HCT116 (cell line): ENCODE measurements around the gene PRKG1. TPM values are rescaled to one million over a fixed set of nuclear protein-coding genes. Genes with fewer than 3 reads are reported as not detected.

Source experiments
- ATAC-seq: fragments of 200-7000 bp; cut with Tn5 transposase; 2 replicates; pipeline ENCODE4 v1.9.1; 2020; ENCODE audit warnings: mild to moderate bottlenecking, moderate library complexity
- BruUV-seq: library from RNA; stranded (reverse); fragments of 400-500 nt; replicated peaks from 2 replicates; lab custom pipeline; 2021; lab: Mats Ljungman, UMichigan
- CTCF ChIA-PET: fragments of 300-600 bp; sonication (Branson Sonifier 250); formaldehyde crosslinking; loops from one replicate; lab custom pipeline; 2021; ENCODE audit warnings: antibody characterized with exemption; lab: Charles Lee
- POLR2A ChIA-PET: fragments of 300-600, 350-600 bp; sonication (Branson Sonifier 250); formaldehyde crosslinking; loops from one replicate; lab custom pipeline; 2021; ENCODE audit warnings: antibody characterized with exemption; lab: Charles Lee
- RAD21 ChIA-PET, 2 experiments: fragments of 300-600 bp; sonication (Branson Sonifier 250); formaldehyde crosslinking; loops; one replicate each; lab custom pipeline; 2023; ENCODE audit warnings: low total read pairs in 2 of 2; ENCODE audit not compliant: uncharacterized antibody in 2 of 2, unreplicated experiment in 2 of 2, low non-redundant PET in 1 of 2; lab: Charles Lee
- DNase-seq: peaks from one replicate; pipeline ENCODE4 v3.0.0-alpha.2; 2010; ENCODE audit warnings: low read depth, low spot score
- H2AFZ ChIP-seq: fragments of 200-600 bp; shearing (Covaris generic), sonication (generic); 2 replicates; pipeline ENCODE4 v1.6.1; 2017; ENCODE audit warnings: low read depth, mixed run types, mixed read lengths, antibody characterized with exemption, low read length; ENCODE audit not compliant: poor library complexity, severe bottlenecking
- H3K27ac ChIP-seq: 2 replicates; pipeline ENCODE4 v1.5.1; 2012; ENCODE audit warnings: low read depth, low read length
- H3K27me3 ChIP-seq: fragments of 200-600 bp; sonication (generic); 2 replicates; pipeline ENCODE4 v1.6.1; 2016; ENCODE audit warnings: mixed run types, low read length, mixed read lengths; ENCODE audit not compliant: insufficient read depth
- H3K36me3 ChIP-seq, 2 experiments: fragments of 200-500 bp in 1 of 2; fragments of 200-600 bp in 1 of 2; sonication (Bioruptor generic) in 1 of 2; sonication (generic) in 1 of 2; 2 replicates each; pipeline versions ENCODE4 v1.5.1 to v1.6.1; 2014 to 2016; ENCODE audit warnings: low read length in 2 of 2, inconsistent platforms in 1 of 2, mixed read lengths in 1 of 2, mixed run types in 1 of 2; ENCODE audit not compliant: insufficient read depth in 2 of 2, control insufficient read depth in 1 of 2
- H3K4me1 ChIP-seq, 2 experiments: fragments of 200-600 bp in 1 of 2; sonication (generic) in 1 of 2; 2 replicates each; pipeline versions ENCODE4 v1.5.1 to v1.6.1; 2012 to 2017; ENCODE audit warnings: low read length in 2 of 2, inconsistent platforms in 1 of 2, mild to moderate bottlenecking in 1 of 2, mixed read lengths in 1 of 2, mixed run types in 1 of 2, moderate library complexity in 1 of 2; ENCODE audit not compliant: insufficient read depth in 2 of 2, control insufficient read depth in 1 of 2
- H3K4me2 ChIP-seq: fragments of 200-600 bp; sonication (generic); 2 replicates; pipeline ENCODE4 v1.6.1; 2017; ENCODE audit warnings: mixed run types, low read length, mixed read lengths
- H3K4me3 ChIP-seq, 2 experiments: fragments of 200-600 bp in 1 of 2; sonication (generic) in 1 of 2; replicated peaks in 1 of 2; 2 replicates each; pipeline ENCODE4 v1.5.1; 2011 to 2016; ENCODE audit warnings: low read length in 2 of 2, control low read depth in 1 of 2, low read depth in 1 of 2, mild to moderate bottlenecking in 1 of 2, mixed read lengths in 1 of 2, mixed run types in 1 of 2
- H3K79me2 ChIP-seq: fragments of 200-600 bp; sonication (generic); 2 replicates; pipeline ENCODE4 v1.6.1; 2017; ENCODE audit warnings: mild to moderate bottlenecking, mixed run types, low read length, moderate library complexity, mixed read lengths; ENCODE audit not compliant: insufficient read depth
- H3K9ac ChIP-seq: fragments of 200-600 bp; sonication (generic); 2 replicates; pipeline ENCODE4 v1.6.1; 2016; ENCODE audit warnings: low read length, mixed read lengths
- H3K9me2 ChIP-seq: fragments of 200-600 bp; sonication (generic), shearing (Covaris generic); 2 replicates; pipeline ENCODE4 v1.6.1; 2017; ENCODE audit warnings: mixed run types, mild to moderate bottlenecking, moderate library complexity; ENCODE audit not compliant: insufficient read depth
- H3K9me3 ChIP-seq, 2 experiments: fragments of 200-500 bp in 1 of 2; fragments of 200-600 bp in 1 of 2; sonication (Bioruptor generic) in 1 of 2; sonication (generic) in 1 of 2; 2 replicates each; pipeline ENCODE4 v1.6.1; 2014 to 2017; ENCODE audit warnings: low read length in 2 of 2, mixed read lengths in 2 of 2, inconsistent platforms in 1 of 2, low read depth in 1 of 2, mild to moderate bottlenecking in 1 of 2, mixed run types in 1 of 2, moderate library complexity in 1 of 2; ENCODE audit not compliant: control insufficient read depth in 1 of 2, insufficient read depth in 1 of 2
- H4K20me1 ChIP-seq: fragments of 200-600 bp; sonication (generic), shearing (Covaris generic); 2 replicates; pipeline ENCODE4 v1.6.1; 2017; ENCODE audit warnings: mixed run types, mild to moderate bottlenecking, moderate library complexity; ENCODE audit not compliant: insufficient read depth
- ELF1 ChIP-seq: IDR thresholded peaks from 2 replicates; pipeline ENCODE4 v1.6.1; 2012; ENCODE audit warnings: low read depth, borderline replicate concordance
- FOSL1 ChIP-seq: IDR thresholded peaks from 2 replicates; pipeline ENCODE4 v1.6.1; 2012; ENCODE audit warnings: low read depth
- JUND ChIP-seq: IDR thresholded peaks from 2 replicates; pipeline ENCODE4 v1.6.1; 2012
- POLR2A ChIP-seq: IDR thresholded peaks from 2 replicates; pipeline ENCODE4 v1.7.0; 2011; ENCODE audit warnings: borderline replicate concordance; ENCODE audit not compliant: insufficient read depth, insufficient read length; ENCODE audit errors: extremely low read depth
- POLR2AphosphoS5 ChIP-seq: IDR thresholded peaks from 2 replicates; pipeline ENCODE4 v1.6.1; 2011; ENCODE audit warnings: mild to moderate bottlenecking, low read depth, low read length, moderate library complexity
- RAD21 ChIP-seq: IDR thresholded peaks from 2 replicates; pipeline ENCODE4 v1.6.1; 2012; ENCODE audit warnings: low read depth, mild to moderate bottlenecking
- SRF ChIP-seq: IDR thresholded peaks from 2 replicates; pipeline ENCODE4 v1.6.1; 2012; ENCODE audit warnings: low read depth
- YY1 ChIP-seq: IDR thresholded peaks from 2 replicates; pipeline ENCODE4 v1.6.1; 2011; ENCODE audit warnings: low read length, low read depth, moderate library complexity, mild to moderate bottlenecking; ENCODE audit not compliant: insufficient replicate concordance; ENCODE audit errors: extremely low read depth
- ZFX ChIP-seq: fragments of 450-650 bp; IDR thresholded peaks from 2 replicates; pipeline ENCODE4 v1.6.1; 2017
- intact Hi-C: fragments of 100-400 bp; cut with micrococcal nuclease; formaldehyde crosslinking; loops from 2 replicates; pipeline ENCODE4 v1.10.0; 2022
- total RNA-seq: library from RNA; stranded (reverse); gene quantifications from one replicate; pipeline ENCODE4 v1.2.1, GENCODE V29; 2021; ENCODE audit not compliant: unreplicated experiment
- TF ChIP-seq, protein P1 (sequence below): IDR thresholded peaks from 2 replicates; pipeline ENCODE4 v1.6.1; 2012
- TF ChIP-seq, protein P2 (sequence below): IDR thresholded peaks from 2 replicates; pipeline ENCODE4 v1.6.1; 2012
- TF ChIP-seq, protein P3 (sequence below): IDR thresholded peaks from 2 replicates; pipeline ENCODE4 v1.6.1; 2011; ENCODE audit warnings: mild to moderate bottlenecking, low read length, moderate library complexity; ENCODE audit not compliant: insufficient replicate concordance; ENCODE audit errors: extremely low read depth

Gene PRKG1
- total RNA-seq, 1 experiment from 2014 or later, result 1.4 TPM

DNA sequence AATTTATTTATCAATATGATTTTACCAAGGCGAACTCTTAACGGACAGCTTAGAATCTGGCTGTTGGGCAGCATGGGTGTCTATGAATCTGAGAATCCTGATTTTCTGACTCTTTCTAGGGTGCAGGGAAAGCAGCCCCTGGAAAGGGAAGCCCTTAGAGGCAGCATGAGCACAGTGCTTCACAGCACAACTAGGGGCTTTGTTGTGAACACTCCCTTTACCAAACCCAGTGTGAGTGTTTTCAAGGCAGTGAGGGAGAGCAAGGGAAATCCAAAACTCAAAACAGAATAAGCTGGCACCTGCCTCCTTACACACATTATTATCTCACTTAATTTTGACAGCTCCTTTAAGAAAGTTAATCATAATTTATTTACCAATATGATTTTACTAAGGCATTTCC, 741.4 kb downstream of the PRKG1 start:
- POLR2A ChIA-PET, result no interaction called here
- TF ChIP-seq FOSL1 (no peak), YY1 (no peak), SRF (no peak), POLR2AphosphoS5 (no peak), POLR2A (no peak), JUND (no peak), ELF1 (no peak), ZFX (no peak), RAD21 (no peak)
- TF ChIP-seq, protein P1, sequence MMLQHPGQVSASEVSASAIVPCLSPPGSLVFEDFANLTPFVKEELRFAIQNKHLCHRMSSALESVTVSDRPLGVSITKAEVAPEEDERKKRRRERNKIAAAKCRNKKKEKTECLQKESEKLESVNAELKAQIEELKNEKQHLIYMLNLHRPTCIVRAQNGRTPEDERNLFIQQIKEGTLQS, result no peak
- TF ChIP-seq, protein P2, sequence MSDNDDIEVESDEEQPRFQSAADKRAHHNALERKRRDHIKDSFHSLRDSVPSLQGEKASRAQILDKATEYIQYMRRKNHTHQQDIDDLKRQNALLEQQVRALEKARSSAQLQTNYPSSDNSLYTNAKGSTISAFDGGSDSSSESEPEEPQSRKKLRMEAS, result no peak
- TF ChIP-seq, protein P3, sequence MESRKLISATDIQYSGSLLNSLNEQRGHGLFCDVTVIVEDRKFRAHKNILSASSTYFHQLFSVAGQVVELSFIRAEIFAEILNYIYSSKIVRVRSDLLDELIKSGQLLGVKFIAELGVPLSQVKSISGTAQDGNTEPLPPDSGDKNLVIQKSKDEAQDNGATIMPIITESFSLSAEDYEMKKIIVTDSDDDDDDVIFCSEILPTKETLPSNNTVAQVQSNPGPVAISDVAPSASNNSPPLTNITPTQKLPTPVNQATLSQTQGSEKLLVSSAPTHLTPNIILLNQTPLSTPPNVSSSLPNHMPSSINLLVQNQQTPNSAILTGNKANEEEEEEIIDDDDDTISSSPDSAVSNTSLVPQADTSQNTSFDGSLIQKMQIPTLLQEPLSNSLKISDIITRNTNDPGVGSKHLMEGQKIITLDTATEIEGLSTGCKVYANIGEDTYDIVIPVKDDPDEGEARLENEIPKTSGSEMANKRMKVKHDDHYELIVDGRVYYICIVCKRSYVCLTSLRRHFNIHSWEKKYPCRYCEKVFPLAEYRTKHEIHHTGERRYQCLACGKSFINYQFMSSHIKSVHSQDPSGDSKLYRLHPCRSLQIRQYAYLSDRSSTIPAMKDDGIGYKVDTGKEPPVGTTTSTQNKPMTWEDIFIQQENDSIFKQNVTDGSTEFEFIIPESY, result no peak
- no peaks in the 10 kb centered on the region for H3K9me2 ChIP-seq
- intact Hi-C loops, result no loop called here
- H4K20me1 ChIP-seq, result no peaks in the 10 kb centered on the region
- H3K9ac ChIP-seq, result no peak overlapping the region
- H3K27me3 ChIP-seq, result peaks cover 6% of the 10 kb centered on the region; the same call in 1 of the 2 replicates
- no peak overlapping the region for H3K4me3 ChIP-seq
- no peaks in the 10 kb centered on the region for H3K9me3 ChIP-seq
- H3K4me2 ChIP-seq, result no peak overlapping the region
- no peaks in the 10 kb centered on the region for H3K4me1 ChIP-seq
- DNase-seq, result no peak
- no peak overlapping the region for H3K27ac ChIP-seq
- H3K36me3 ChIP-seq, result no peaks in the 10 kb centered on the region
- no peak for ATAC-seq
- no TSS peak for BruUV-seq
- RAD21 ChIA-PET, result no interaction called here
- H3K79me2 ChIP-seq, result no peaks in the 10 kb centered on the region
- H2AFZ ChIP-seq, result no peak overlapping the region
- CTCF ChIA-PET, result no interaction called here
